ENCODE results near the gene CEP295NL. TPM values are rescaled to one million over a fixed set of nuclear protein-coding genes. Genes with fewer than 3 reads are reported as not detected.

CEP295NL gene
- total and polyA plus RNA-seq, 2 of the 13 experiments (the other 11 are each of a cell fraction or from before 2014, with no cell fraction given): not detected

- TF ChIP-seq, protein P1, sequence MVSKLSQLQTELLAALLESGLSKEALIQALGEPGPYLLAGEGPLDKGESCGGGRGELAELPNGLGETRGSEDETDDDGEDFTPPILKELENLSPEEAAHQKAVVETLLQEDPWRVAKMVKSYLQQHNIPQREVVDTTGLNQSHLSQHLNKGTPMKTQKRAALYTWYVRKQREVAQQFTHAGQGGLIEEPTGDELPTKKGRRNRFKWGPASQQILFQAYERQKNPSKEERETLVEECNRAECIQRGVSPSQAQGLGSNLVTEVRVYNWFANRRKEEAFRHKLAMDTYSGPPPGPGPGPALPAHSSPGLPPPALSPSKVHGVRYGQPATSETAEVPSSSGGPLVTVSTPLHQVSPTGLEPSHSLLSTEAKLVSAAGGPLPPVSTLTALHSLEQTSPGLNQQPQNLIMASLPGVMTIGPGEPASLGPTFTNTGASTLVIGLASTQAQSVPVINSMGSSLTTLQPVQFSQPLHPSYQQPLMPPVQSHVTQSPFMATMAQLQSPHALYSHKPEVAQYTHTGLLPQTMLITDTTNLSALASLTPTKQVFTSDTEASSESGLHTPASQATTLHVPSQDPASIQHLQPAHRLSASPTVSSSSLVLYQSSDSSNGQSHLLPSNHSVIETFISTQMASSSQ (IDR thresholded peaks at IDR 0.05; ENCODE audit: low read depth): no peak
- TF ChIP-seq, protein P1 (CRISPR knock-in tag; IDR thresholded peaks at IDR 0.05; ENCODE audit: borderline replicate concordance): 0 out of 2 replicates have a peak, but pooled peaks have one; percentile 28
- TF ChIP-seq, protein P2, sequence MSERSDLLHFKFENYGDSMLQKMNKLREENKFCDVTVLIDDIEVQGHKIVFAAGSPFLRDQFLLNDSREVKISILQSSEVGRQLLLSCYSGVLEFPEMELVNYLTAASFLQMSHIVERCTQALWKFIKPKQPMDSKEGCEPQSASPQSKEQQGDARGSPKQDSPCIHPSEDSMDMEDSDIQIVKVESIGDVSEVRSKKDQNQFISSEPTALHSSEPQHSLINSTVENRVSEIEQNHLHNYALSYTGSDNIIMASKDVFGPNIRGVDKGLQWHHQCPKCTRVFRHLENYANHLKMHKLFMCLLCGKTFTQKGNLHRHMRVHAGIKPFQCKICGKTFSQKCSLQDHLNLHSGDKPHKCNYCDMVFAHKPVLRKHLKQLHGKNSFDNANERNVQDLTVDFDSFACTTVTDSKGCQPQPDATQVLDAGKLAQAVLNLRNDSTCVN (CRISPR knock-in tag; IDR thresholded peaks at IDR 0.05; ENCODE audit: borderline replicate concordance): 0 out of 2 replicates have a peak, but pooled peaks have one; percentile 5
- TF ChIP-seq ZNF235 (CRISPR knock-in tag; IDR thresholded peaks at IDR 0.05; ENCODE audit: borderline replicate concordance) (no peak), ZNF230 (CRISPR knock-in tag; IDR thresholded peaks at IDR 0.05) (0 out of 2 replicates have a peak, but pooled peaks have one; percentile 19), ZC3H4 (CRISPR knock-in tag; IDR thresholded peaks at IDR 0.05; ENCODE audit: borderline replicate concordance) (peak; percentile 48; the same call in 1 of the 2 replicates), GATAD1 (CRISPR knock-in tag; IDR thresholded peaks at IDR 0.05) (no peak), ZNF816 (CRISPR knock-in tag; IDR thresholded peaks at IDR 0.05; ENCODE audit: borderline replicate concordance) (no peak), STAT5B (CRISPR knock-in tag; IDR thresholded peaks at IDR 0.05) (no peak), ZKSCAN8 (CRISPR knock-in tag; IDR thresholded peaks at IDR 0.05; ENCODE audit: borderline replicate concordance) (no peak), STAG1 (CRISPR knock-in tag; IDR thresholded peaks at IDR 0.05) (no peak), ZNF414 (CRISPR knock-in tag; IDR thresholded peaks at IDR 0.05) (0 out of 2 replicates have a peak, but pooled peaks have one; percentile 30), DR1 (CRISPR knock-in tag; IDR thresholded peaks at IDR 0.05) (no peak), ZBTB38 (CRISPR knock-in tag; IDR thresholded peaks at IDR 0.05) (0 out of 2 replicates have a peak, but pooled peaks have one; percentile 62), ZBTB7A (CRISPR knock-in tag; IDR thresholded peaks at IDR 0.05) (no peak), EZH2 (conservative IDR thresholded peaks at IDR 0.05; ENCODE audit: low read depth, low read length) (no peak), SNAPC2 (CRISPR knock-in tag; IDR thresholded peaks at IDR 0.05) (no peak), SP2 (CRISPR knock-in tag; IDR thresholded peaks at IDR 0.05) (no peak), TAF1 (CRISPR knock-in tag; IDR thresholded peaks at IDR 0.05) (no peak), PHF20 (CRISPR knock-in tag; IDR thresholded peaks at IDR 0.05) (peak; percentile 10; the same call in 1 of the 2 replicates)
- TF ChIP-seq, protein P3, sequence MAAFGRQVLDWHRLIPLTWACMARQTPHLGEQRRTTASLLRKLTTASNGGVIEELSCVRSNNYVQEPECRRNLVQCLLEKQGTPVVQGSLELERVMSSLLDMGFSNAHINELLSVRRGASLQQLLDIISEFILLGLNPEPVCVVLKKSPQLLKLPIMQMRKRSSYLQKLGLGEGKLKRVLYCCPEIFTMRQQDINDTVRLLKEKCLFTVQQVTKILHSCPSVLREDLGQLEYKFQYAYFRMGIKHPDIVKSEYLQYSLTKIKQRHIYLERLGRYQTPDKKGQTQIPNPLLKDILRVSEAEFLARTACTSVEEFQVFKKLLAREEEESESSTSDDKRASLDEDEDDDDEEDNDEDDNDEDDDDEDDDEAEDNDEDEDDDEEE (CRISPR knock-in tag; IDR thresholded peaks at IDR 0.05): no peak
Observed at GRCh38 chr17:78882540-78883088, 20.4 kb downstream of the CEP295NL start (continued).

All from HepG2 (cell line).